Measurements from ENCODE around the gene BRIP1.
"Not testable (repeated sequence)": the region's sequence is repeated elsewhere in the genome, so short reads cannot be mapped to it uniquely, and the experiment has no call there.

BRIP1 gene

DNA sequence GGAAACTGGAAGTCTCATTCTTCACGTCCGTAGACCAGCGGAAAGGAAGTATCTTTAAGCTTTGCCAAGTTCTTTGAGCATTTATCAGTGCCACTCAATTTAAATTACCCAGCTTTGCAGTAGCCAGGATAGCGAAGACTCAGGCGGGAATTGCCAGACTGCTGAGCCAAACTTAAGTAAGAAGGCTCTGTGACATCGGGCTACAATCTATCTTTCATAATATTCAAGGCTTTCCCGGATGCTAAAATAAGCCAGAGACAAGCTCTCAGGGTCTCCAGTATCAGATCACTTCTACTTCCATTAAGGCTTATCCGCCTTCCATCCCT is 436 bp upstream of the BRIP1 start:
- no peak for DNase-seq (ENCODE audit: low spot score)

DNA sequence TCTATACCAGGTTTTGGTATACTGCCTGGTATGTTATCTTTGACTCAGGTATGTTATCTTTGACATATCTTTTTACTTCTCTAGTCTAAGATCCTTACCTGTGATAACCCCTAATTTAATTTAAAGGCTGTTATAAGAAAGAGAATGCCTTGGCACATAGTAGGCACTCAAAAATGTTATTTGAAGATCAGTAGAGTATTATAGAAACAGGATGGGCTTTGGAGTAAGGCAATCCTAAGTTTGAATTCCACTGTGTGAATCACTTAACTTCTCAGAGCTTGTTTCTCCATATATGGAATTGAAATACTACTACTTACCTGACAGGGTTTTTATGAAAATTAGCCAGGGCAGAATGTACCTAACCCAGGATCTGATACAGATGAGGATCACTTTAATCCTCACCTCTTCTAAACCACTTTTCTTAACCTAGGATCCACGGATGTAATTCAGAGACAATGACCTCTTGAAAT is 1.2 kb downstream of the BRIP1 start:
- no peak for DNase-seq (ENCODE audit: low spot score)

DNA sequence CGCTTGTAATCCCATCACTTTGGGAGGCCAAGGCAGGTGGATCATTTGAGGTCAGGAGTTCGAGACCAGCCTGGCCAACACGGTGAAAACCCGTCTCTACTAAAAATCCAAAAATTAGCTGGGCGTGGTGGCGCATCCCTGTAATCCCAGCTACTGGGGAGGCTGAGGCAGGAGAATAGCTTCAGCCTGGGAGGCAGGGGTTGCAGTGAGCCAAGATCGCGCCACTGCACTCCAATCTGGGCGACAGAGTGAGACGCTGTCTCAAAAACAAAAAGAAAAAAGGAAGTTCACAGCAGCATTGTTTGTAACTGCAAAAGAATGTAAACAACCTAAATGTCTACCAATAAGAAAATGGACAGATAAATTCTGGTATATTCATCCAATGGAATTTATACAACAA is 2.9 kb downstream of the BRIP1 start:
- DNase-seq (ENCODE audit: low spot score): not testable (repeated sequence)

DNA sequence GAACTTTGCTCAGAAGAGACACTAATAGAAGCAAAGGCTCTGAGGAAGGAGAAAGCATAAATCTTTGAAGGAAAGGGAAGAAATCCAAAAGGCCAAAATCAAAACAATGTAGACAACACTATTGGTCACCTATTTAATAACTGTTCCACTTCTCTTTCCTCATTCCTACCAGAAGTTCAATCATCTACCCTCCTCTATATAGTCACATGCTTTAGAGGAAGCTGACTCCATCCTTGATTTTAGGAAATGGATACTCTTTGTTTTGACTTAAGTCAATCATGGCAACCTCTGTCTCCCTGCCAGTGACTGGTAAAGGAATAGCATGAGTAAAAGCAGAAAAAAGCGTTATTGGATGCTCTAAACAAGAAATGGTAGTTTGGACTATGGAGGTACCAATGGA is 7.3 kb downstream of the BRIP1 start:
- DNase-seq (ENCODE audit: low spot score): no peak

DNA sequence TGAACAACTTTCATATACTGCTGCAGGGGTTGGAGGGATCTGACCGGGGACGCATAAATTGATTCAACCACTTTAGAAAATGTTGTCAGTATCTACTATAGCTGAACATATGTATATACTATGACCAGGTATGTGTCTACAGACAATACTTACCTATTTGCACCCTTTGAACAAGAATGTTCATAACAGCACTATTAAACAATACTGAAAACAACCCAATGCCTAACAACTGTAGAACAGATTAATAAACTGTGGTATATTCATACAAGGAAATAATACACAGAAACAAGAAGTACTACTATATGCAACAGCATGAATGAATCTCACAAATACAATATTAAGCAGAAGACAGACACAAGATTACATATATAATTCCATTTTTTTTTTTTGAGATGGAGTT is 10.5 kb downstream of the BRIP1 start:
- no peak for DNase-seq (ENCODE audit: low spot score)

DNA sequence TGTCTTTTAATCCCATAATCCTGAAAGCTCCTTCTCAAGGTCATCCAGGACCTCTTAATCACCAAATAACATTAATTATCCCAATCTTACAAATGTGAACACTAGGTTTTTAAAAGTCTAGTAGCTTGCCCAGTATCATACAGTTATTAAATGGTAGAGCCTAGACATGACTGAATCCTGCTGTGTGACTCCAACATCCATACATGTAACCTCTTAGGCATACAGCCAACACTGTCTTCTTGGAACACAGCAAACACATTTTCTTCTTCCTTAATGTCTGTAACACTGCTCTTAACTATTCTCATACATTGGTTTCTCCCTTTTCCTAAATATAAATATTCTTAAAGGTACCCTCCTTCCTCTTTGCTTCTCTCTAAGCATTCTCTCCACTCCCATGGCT is 13.7 kb downstream of the BRIP1 start:
- DNase-seq (ENCODE audit: low spot score): no peak

DNA sequence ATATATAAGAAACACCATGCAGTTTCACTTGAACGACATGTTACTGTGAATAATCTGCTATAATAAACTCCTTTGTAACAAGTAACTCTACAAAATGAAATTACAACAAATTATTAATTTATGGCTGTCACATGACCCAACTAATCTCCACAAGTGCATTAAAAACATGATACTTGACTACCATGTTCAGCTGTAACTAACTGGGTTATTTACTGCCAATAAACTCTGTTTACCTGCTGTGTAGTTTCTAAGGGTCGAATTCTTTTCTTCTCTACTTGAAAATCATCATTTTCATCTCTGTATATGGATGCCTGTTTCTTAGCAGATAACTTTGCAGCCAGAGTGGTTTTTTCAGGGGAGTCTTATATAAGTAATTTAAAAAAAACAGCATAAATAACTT is 14.4 kb downstream of the BRIP1 start:
- no peak for DNase-seq (ENCODE audit: low spot score)

DNA sequence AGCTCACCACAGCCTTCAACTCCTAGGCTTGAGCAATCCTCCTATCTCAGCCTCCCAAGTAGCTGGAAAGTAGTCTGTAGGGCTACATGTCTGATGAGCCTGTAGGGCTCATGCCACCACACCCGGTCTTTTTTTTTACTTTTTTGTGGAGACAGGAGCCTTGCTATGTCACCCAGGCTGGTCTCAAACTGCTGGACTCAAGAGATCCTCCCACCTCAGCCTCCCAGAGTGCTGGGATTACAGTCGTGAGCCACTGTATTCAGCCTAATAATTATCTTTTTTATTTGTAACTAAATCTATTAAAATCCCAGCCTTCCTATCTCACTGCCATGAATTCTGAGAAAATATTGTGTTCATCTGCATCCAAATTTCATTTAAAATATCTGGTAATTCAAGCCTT is 15.1 kb downstream of the BRIP1 start:
- DNase-seq (ENCODE audit: low spot score): no peak

DNA sequence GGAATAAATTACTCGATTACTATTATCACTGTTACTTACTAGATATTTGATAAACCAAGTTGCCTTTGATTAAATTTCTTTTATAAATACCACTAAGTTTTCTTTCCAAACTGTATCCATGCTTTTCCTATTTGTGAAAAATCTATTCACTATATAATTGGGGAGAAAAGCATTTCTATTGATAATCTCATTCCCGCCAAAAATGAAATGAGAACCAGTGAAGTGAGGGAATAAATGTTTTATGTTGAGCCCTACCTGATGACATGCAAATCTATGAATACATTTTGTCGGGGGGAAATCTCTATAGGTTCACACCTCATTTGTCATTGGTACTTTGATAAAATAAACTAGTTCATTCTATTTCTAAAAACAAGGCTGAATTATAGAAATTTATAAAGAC is 15.7 kb downstream of the BRIP1 start:
- no peak for DNase-seq (ENCODE audit: low spot score)

DNA sequence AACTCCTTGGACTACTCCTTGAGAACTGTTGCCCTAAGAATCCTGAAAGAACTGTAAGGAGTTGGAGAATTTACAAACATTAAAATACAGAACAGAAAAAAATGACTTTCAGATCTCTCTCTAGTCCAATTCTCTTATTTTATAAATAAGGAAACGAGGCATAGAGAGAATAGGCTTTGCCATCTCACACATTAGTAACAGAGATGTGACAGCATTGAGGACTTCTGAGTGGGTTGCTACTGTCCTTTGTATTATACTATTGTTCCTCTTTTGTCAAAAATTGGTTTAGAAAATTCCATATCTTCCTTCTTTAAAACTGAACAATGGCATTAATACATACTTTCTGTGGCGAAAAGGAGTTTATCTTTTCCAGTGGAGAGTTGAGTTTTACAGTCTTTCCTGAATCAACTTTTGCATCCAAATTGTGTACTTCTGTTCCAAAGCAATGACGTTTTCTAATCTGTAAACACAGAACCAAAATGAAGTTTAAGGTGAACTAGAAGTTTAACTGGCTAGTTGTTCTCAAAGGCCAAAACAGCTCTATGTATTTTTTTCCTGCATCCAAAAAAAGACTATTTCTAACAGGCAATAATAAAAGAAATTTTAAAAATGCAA is 16.5 kb downstream of the BRIP1 start:
- DNase-seq (ENCODE audit: low spot score): no peak

DNA sequence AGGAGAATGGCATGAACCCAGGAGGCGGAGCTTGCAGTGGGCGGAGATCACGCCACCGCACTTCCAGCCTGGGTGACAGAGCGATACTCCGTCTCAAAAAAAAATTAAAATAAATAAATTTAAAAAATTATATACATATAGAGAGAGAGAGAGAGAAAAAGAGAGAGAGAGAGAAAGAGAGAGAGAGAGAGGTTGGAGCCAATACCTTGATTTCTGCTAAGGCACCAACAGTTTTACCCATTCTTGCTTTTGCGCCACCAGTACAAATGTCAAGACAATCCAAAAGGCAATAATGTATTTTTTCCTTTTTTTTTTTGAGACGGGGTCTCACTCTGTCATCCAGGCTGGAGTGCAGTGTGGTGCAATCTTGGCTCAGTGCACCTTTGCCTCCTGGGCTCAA is 17.2 kb downstream of the BRIP1 start:
- no peak for DNase-seq (ENCODE audit: low spot score)

DNA sequence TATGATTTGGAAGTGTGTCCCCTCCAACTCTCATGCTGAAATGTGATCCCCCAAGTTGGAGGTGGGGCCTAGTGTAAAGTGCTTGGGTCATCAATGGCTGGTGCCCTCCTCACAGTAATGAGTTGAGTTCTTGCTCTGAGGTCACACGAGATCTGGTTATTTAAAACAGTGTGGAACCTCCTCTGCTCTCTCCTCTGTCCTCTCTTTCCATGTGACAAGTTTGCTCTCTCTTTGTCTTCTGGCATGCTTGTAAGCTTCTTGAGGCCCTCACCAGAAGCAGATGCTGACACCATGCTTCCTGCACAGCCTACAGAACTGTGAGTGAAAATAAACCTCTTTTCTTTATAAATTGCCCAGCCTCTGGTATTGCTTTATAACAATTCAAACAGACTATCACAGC is 19.9 kb downstream of the BRIP1 start:
- DNase-seq (ENCODE audit: low spot score): no peak

DNA sequence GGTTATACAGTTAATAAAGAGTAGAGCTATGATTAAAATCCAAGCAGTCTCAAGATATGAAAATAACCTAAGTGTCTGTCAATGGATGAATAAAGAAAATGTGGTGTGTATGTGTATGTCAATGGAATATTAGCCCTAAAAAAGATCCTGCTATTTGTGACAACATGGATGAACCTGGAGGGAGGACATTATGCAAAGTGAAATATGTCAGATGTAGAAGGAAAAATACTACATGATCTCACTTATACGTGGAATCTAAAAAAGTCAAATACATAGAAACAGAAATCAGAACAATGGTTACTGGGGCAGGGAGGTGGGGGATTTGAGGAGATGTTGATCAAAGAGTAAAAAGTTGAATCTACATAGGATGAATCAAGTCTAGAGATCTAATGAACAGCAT is 20.4 kb downstream of the BRIP1 start:
- DNase-seq (ENCODE audit: low spot score): no peak

DNA sequence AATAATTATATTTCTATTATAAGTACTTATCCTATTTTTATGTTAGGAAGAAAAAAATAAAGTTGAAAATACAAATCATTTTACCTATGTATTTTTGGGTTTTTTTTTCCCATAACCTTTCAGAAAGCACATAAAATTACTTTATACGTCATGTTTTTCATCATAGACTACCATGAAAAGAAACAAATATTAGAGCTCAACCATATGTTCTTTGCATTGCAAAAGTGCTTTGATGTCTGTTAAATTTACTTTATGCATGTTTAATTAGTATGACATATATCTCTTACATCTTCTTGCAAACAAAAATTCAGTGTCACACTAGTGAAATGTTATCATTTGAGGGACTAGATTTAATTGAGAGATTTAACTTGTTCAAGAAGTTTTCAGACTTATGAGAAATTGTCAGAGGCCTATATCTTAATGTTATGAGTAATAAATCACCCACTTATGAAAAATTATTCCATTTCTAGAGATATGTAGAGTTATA is 24.0 kb downstream of the BRIP1 start:
- no peak for DNase-seq (ENCODE audit: low spot score)

DNA sequence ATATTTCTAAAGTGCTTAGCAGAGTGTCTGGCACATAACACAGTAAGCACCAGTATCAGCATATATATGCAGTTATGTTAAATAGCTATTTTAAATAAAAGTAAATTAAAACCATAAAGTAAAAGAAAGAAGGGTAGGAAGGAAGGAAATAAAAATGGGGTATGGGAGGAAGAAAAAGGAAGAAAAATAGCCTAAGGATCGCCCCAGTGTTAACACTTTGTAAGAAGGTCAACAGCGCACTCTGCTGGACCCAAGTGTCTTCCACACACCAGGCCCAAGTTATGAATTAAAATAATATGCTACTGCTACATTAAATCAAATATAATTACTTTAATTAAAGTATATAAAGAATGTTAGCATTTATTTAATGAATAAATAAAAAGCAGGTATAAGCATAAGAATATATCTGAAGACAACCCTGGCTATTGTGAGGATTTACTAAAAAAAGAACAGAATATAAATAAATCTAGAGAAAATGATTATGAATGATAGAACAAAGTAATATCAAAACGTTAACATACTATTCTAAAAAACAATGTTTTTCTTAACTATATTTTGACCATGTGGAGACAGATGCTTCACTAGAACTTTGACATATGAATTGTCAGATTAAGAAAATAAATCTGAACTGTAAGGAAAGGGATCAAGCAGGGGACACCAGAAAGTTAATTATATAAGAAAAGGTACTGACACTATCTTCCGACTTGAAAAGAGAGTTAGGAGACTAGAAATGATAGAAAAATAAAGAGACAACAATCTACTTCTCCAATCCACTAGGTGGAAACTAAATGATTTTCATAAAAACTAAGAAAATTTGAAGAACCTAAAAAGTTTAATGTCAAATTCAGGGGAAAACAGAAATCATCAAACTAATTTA is 25.9 kb downstream of the BRIP1 start:
- peak; percentile 69 for DNase-seq (ENCODE audit: low spot score)

DNA sequence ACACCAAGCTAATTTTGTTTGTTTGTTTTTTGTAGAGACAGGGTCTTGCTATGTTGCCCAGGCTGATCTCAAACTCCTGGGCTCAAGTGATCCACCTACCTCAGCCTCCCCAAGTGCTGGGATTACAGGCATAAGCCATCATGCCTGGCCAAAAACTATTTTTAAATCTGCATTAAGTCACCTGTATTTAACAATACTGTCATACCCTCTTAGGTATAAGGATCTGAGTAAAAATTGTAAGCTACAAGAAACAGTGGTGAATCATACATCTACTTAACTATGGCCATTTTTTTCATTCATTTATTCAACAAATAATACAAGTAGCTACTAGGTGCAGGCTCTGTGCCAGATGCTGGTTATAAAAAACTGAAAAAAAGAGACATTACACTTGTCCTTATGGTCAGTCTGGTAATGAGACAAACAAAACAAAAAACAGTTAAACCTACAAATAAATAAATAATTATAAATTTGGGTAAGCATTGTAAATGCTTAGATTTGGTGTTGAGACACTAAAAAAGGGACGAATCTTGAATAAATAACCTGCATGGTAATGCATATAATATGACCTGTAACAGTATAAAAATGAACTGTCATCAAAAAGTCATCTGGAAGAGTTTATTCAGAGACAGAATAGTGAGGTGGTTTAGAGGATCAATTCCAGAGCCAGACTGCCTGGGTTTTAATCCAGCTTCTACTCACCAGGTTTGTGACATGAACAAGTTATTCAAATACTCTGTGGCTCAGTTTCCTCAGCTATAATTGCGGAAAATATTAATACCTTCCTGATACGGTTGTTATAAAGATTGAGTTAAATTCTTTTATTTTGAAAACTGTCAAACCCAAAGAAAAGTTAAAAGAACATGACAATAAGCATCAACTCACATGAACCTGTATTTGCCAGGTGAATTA is 26.8 kb downstream of the BRIP1 start:
- DNase-seq (ENCODE audit: low spot score): no peak

DNA sequence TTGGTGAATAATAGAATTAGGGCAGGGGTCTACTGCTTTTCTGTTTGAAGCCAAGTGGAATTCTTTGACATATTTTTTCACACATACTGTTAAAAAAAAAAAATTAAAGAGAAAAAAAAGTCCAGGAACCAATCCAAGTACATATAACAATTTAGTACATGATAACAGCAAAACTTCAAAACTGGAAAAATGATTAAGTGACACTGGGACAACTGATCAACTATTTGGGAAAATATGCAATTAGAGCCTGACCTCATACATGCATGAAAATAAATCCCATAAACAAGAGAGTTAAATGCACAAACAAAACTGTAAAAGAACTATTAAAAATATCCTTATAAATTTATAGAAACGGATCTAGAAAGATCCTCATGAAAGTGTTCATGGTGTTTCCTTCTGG is 27.7 kb downstream of the BRIP1 start:
- DNase-seq (ENCODE audit: low spot score): no peak

DNA sequence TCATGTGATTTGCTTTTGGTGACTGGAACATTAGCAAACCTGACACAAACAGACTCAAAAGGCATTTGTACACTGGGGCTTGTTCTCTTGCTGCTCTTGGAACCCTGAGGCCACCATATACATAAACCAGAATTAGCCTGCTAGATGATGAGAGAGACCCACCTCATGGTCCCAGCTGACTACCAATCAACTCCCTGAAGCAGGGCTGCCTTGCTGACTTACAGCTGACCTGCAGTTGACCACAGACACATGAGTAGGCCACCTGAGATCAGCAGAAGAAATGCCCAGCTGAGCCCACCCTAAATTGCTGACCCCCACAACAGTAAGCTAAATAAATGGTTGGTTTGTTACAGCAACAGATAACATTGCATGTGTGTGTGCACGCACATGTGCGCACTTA is 28.7 kb downstream of the BRIP1 start:
- no peak for DNase-seq (ENCODE audit: low spot score)

DNA sequence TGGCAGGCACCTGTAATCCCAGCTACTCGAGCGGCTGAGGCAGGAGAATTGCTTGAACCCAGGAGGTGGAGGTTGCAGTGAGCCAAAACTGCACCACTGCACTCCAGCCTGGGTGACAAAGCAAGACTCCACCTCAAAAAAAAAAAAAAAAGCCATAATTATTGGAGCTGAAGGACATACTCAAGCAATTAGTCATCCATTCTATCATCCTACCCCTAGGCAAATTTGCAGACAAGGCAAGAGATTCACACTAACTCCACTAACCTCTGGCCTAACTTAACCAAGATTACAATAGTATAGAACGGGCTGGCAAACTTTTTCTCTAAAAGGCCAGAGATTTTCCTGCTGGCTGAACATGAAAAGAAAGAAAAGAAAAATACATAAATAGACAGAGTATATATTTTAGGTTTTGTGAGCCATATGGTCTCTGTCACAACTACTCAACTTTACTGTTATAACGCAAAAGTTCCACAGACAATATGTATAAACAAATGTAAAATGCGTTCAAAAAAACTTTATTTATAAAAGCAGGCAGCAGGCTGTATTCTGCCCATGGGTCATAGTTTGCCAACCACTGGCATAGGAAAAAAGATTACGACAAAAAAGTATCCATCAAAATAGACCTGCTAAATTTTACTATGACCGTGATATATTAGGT is 29.7 kb downstream of the BRIP1 start:
- DNase-seq (ENCODE audit: low spot score): no peak

DNA sequence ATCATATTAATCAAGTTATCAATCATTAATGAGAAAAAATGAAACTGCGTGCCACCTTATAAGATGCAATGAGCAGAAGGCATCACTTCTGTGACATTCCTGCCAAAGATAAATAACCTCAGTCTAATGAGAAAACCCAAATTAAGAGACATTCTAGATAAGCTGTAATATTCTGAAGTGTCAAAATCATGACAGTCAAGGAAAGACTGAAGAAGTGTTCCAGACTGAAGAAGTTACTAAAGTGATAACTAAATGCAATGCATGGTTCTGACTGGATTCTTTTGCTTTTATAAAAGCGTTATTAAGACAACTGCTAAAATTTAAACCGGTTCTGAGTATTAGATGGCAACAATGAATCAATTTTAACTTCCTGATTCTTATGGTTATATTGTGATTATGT is 30.9 kb downstream of the BRIP1 start:
- DNase-seq (ENCODE audit: low spot score): no peak

DNA sequence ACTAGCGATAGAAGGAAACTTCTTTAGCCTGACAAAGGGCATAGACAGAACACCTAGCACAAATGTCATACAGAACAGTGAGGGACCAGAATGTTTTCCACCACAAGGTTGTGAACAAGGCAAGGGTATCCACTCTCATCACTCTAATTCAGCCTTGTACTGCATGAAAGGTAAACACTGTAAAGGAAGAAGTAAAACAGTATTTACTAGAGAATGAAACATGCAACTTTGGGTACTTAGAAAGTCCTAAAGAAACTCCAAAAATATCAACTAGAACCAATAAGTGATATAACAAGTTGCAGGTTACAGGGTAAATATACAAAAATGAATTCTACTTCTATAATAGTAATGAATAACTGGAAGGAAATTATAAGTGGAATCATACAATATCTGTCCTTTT is 32.2 kb downstream of the BRIP1 start:
- DNase-seq (ENCODE audit: low spot score): no peak

DNA sequence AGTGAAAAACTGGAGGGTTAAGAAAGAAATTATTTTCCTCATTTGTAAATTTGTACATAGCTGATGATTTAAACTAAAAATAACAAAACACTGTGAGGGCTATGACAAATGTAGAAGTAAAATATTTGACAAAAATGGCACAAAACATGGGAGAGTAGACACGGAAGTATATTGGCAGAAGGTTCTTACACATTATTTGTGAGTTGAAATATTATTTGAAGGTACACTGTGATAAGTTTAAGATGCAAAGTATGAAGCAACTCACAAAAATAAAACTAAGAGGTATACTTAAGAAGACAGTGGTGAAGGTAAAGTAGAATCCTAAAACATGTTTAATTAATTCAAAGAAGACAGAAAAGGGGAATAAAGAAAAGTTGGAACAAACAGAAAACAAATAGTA is 34.6 kb downstream of the BRIP1 start:
- no peak for DNase-seq (ENCODE audit: low spot score)
